Breast epithelium (tissue), 3 donors: ENCODE results near the gene EVC.

Experiments
- CTCF ChIP-seq, 3 donors: fragments of 450-650 bp; IDR thresholded peaks; one replicate each; pipeline ENCODE4 v1.5.1; 2016 to 2017; ENCODE audit warnings: antibody characterized with exemption in 3 of 3, mild to moderate bottlenecking in 3 of 3, moderate library complexity in 3 of 3
- POLR2A ChIP-seq: fragments of 450-650 bp; IDR thresholded peaks from one replicate; pipeline ENCODE4 v1.6.1; 2016; ENCODE audit warnings: antibody characterized with exemption, mild to moderate bottlenecking, moderate library complexity
- POLR2AphosphoS5 ChIP-seq, 3 donors: sonication (generic); formaldehyde crosslinking; IDR thresholded peaks; one replicate each; pipeline ENCODE4 v1.6.1; 2017; ENCODE audit warnings: antibody characterized with exemption in 3 of 3

- TF ChIP-seq CTCF (IDR thresholded peaks at IDR 0.05), result no peak
- no peak for TF ChIP-seq POLR2A
- TF ChIP-seq POLR2AphosphoS5 (IDR thresholded peaks at IDR 0.05), result no peak
Observed at GRCh38 chr4:5755679-5756078, 44.7 kb downstream of the EVC start.
